ENCODE results near the gene CUEDC1.
A peak's percentile ranks its signal among the peaks of the same experiment; 100 is the strongest.

Gene CUEDC1

GRCh38 chr17:57926723-57927047, 28.5 kb downstream of the CUEDC1 start:
- Histone ChIP-seq H3K9me3 (replicated peaks in 1 of 2; ENCODE audit: control insufficient read depth in 2 of 2, insufficient read depth in 1 of 2, low read depth in 1 of 2, low read length in 2 of 2) (no peaks in the 10 kb centered on the region), H3K27me3 (ENCODE audit: control insufficient read depth in 3 of 3, insufficient read depth in 3 of 3, low read depth in 1 of 3, low read length in 3 of 3) (no peaks in the 10 kb centered on the region), H3K4me2 (ENCODE audit: insufficient read depth, low read length, poor library complexity, severe bottlenecking) (no peak overlapping the region), H3K36me3 (replicated peaks in 1 of 2; ENCODE audit: control insufficient read depth in 2 of 2, insufficient read depth in 2 of 2, low read length in 2 of 2) (peaks cover 0 to 15% of the 10 kb centered on the region in 2 donors), H3K14ac (ENCODE audit: low read length) (no peak overlapping the region), H4K91ac (ENCODE audit: low read depth, low read length, poor library complexity) (no peak overlapping the region), H3K4me3 (ENCODE audit: low read length in 2 of 2) (no peak overlapping the region), H3K27ac (replicated peaks; ENCODE audit: low read length) (peak overlapping the region; percentile 74), H4K8ac (ENCODE audit: low read depth, low read length) (no peak overlapping the region), H2AK5ac (ENCODE audit: low read depth, low read length) (no peak overlapping the region), H3K79me1 (ENCODE audit: low read depth, low read length) (no peaks in the 10 kb centered on the region), H2BK12ac (ENCODE audit: low read length) (no peak overlapping the region), H2BK120ac (ENCODE audit: low read depth, low read length) (no peak overlapping the region), H3K9ac (ENCODE audit: low read depth, low read length, poor library complexity) (no peak overlapping the region), H3K23ac (ENCODE audit: low read depth, low read length, poor library complexity) (no peak overlapping the region), H2BK5ac (ENCODE audit: low read length) (no peak overlapping the region), H3K4ac (ENCODE audit: low read length) (no peak overlapping the region), H2AFZ (ENCODE audit: low read length) (no peak overlapping the region), H3K4me1 (ENCODE audit: control insufficient read depth in 2 of 2, insufficient read depth in 1 of 2, low read depth in 1 of 2, low read length in 2 of 2) (peaks cover 41 to 52% of the 10 kb centered on the region in 2 donors), H2BK15ac (ENCODE audit: low read length) (no peak overlapping the region), H3K18ac (ENCODE audit: low read length) (no peak overlapping the region)
- peak; percentile 71 for DNase-seq (ENCODE audit: low spot score)
- WGBS, 2 donors (ENCODE audit: extremely low coverage in 2 of 2, insufficient read length in 2 of 2, insufficient replicate concordance in 1 of 2) = no CpG with 5 or more reads among the region's 7 CpGs

GRCh38 chr17:57925361-57925990, 29.7 kb downstream of the CUEDC1 start:
- Histone ChIP-seq H2BK12ac (ENCODE audit: low read length) (peak overlapping the region; percentile 27), H4K91ac (ENCODE audit: low read depth, low read length, poor library complexity) (no peak overlapping the region), H2BK120ac (ENCODE audit: low read depth, low read length) (peak overlapping the region; percentile 41), H3K4ac (ENCODE audit: low read length) (no peak overlapping the region), H3K79me1 (ENCODE audit: low read depth, low read length) (no peaks in the 10 kb centered on the region), H3K36me3 (replicated peaks in 1 of 2; ENCODE audit: control insufficient read depth in 2 of 2, insufficient read depth in 2 of 2, low read length in 2 of 2) (peaks cover 0 to 20% of the 10 kb centered on the region in 2 donors), H2AK5ac (ENCODE audit: low read depth, low read length) (peak overlapping the region; percentile 79), H3K27ac (replicated peaks; ENCODE audit: low read length) (no peak overlapping the region), H3K27me3 (ENCODE audit: control insufficient read depth in 3 of 3, insufficient read depth in 3 of 3, low read depth in 1 of 3, low read length in 3 of 3) (no peaks in the 10 kb centered on the region), H2BK5ac (ENCODE audit: low read length) (peak overlapping the region; percentile 63), H3K4me2 (ENCODE audit: insufficient read depth, low read length, poor library complexity, severe bottlenecking) (no peak overlapping the region), H3K9me3 (replicated peaks in 1 of 2; ENCODE audit: control insufficient read depth in 2 of 2, insufficient read depth in 1 of 2, low read depth in 1 of 2, low read length in 2 of 2) (no peaks in the 10 kb centered on the region), H4K8ac (ENCODE audit: low read depth, low read length) (no peak overlapping the region), H3K18ac (ENCODE audit: low read length) (peak overlapping the region; percentile 92), H3K4me3 (ENCODE audit: low read length in 2 of 2) (no peak overlapping the region), H3K14ac (ENCODE audit: low read length) (no peak overlapping the region), H3K9ac (ENCODE audit: low read depth, low read length, poor library complexity) (no peak overlapping the region), H2AFZ (ENCODE audit: low read length) (no peak overlapping the region), H3K4me1 (ENCODE audit: control insufficient read depth in 2 of 2, insufficient read depth in 1 of 2, low read depth in 1 of 2, low read length in 2 of 2) (peaks cover 39 to 53% of the 10 kb centered on the region in 2 donors), H2BK15ac (ENCODE audit: low read length) (peak overlapping the region; percentile 56), H3K23ac (ENCODE audit: low read depth, low read length, poor library complexity) (peak overlapping the region; percentile 40)
- no CpG with 5 or more reads among the region's 9 CpGs for WGBS, 2 donors (ENCODE audit: extremely low coverage in 2 of 2, insufficient read length in 2 of 2, insufficient replicate concordance in 1 of 2)
- DNase-seq (ENCODE audit: low spot score) = no peak

GRCh38 chr17:57924677-57925076, 30.5 kb downstream of the CUEDC1 start:
- no peaks in the 10 kb centered on the region for H3K79me1 ChIP-seq (ENCODE audit: low read depth, low read length)
- no peak overlapping the region for H2BK15ac ChIP-seq (ENCODE audit: low read length)
- no peaks in the 10 kb centered on the region for H3K27me3 ChIP-seq (ENCODE audit: control insufficient read depth in 3 of 3, insufficient read depth in 3 of 3, low read depth in 1 of 3, low read length in 3 of 3)
- no peak for DNase-seq (ENCODE audit: low spot score)
- no CpG with 5 or more reads among the region's 4 CpGs for WGBS, 2 donors (ENCODE audit: extremely low coverage in 2 of 2, insufficient read length in 2 of 2, insufficient replicate concordance in 1 of 2)
- peaks cover 41 to 52% of the 10 kb centered on the region in 2 donors for H3K4me1 ChIP-seq (ENCODE audit: control insufficient read depth in 2 of 2, insufficient read depth in 1 of 2, low read depth in 1 of 2, low read length in 2 of 2)
- no peak overlapping the region for H4K8ac ChIP-seq (ENCODE audit: low read depth, low read length)
- no peak overlapping the region for H3K4ac ChIP-seq (ENCODE audit: low read length)
- peak overlapping the region; percentile 66 for H3K18ac ChIP-seq (ENCODE audit: low read length)
- H3K27ac ChIP-seq (replicated peaks; ENCODE audit: low read length) = no peak overlapping the region
- no peak overlapping the region for H3K4me3 ChIP-seq (ENCODE audit: low read length in 2 of 2)
- no peak overlapping the region for H4K91ac ChIP-seq (ENCODE audit: low read depth, low read length, poor library complexity)
- H3K14ac ChIP-seq (ENCODE audit: low read length) = no peak overlapping the region
- H2AFZ ChIP-seq (ENCODE audit: low read length) = no peak overlapping the region
- H3K4me2 ChIP-seq (ENCODE audit: insufficient read depth, low read length, poor library complexity, severe bottlenecking) = no peak overlapping the region
- H2BK12ac ChIP-seq (ENCODE audit: low read length) = no peak overlapping the region
- peaks cover 0 to 20% of the 10 kb centered on the region in 2 donors for H3K36me3 ChIP-seq (replicated peaks in 1 of 2; ENCODE audit: control insufficient read depth in 2 of 2, insufficient read depth in 2 of 2, low read length in 2 of 2)
- H3K9me3 ChIP-seq (replicated peaks in 1 of 2; ENCODE audit: control insufficient read depth in 2 of 2, insufficient read depth in 1 of 2, low read depth in 1 of 2, low read length in 2 of 2) = no peaks in the 10 kb centered on the region
- H2BK5ac ChIP-seq (ENCODE audit: low read length) = no peak overlapping the region
- H3K9ac ChIP-seq (ENCODE audit: low read depth, low read length, poor library complexity) = no peak overlapping the region
- H2AK5ac ChIP-seq (ENCODE audit: low read depth, low read length) = peak overlapping the region; percentile 74
- no peak overlapping the region for H2BK120ac ChIP-seq (ENCODE audit: low read depth, low read length)
- no peak overlapping the region for H3K23ac ChIP-seq (ENCODE audit: low read depth, low read length, poor library complexity)

GRCh38 chr17:57923182-57923872, 31.9 kb downstream of the CUEDC1 start:
- Histone ChIP-seq H3K36me3 (replicated peaks in 1 of 2; ENCODE audit: control insufficient read depth in 2 of 2, insufficient read depth in 2 of 2, low read length in 2 of 2) (peaks cover 0 to 20% of the 10 kb centered on the region in 2 donors), H3K27me3 (ENCODE audit: control insufficient read depth in 3 of 3, insufficient read depth in 3 of 3, low read depth in 1 of 3, low read length in 3 of 3) (no peaks in the 10 kb centered on the region), H3K4me1 (ENCODE audit: control insufficient read depth in 2 of 2, insufficient read depth in 1 of 2, low read depth in 1 of 2, low read length in 2 of 2) (peaks cover 35 to 50% of the 10 kb centered on the region in 2 donors), H2BK15ac (ENCODE audit: low read length) (no peak overlapping the region), H3K27ac (replicated peaks; ENCODE audit: low read length) (no peak overlapping the region), H2BK5ac (ENCODE audit: low read length) (no peak overlapping the region), H3K18ac (ENCODE audit: low read length) (peak overlapping the region; percentile 21), H3K4me2 (ENCODE audit: insufficient read depth, low read length, poor library complexity, severe bottlenecking) (no peak overlapping the region), H3K9me3 (replicated peaks in 1 of 2; ENCODE audit: control insufficient read depth in 2 of 2, insufficient read depth in 1 of 2, low read depth in 1 of 2, low read length in 2 of 2) (no peaks in the 10 kb centered on the region), H4K91ac (ENCODE audit: low read depth, low read length, poor library complexity) (no peak overlapping the region), H2AFZ (ENCODE audit: low read length) (no peak overlapping the region), H3K79me1 (ENCODE audit: low read depth, low read length) (no peaks in the 10 kb centered on the region), H4K8ac (ENCODE audit: low read depth, low read length) (no peak overlapping the region), H3K9ac (ENCODE audit: low read depth, low read length, poor library complexity) (no peak overlapping the region), H2BK120ac (ENCODE audit: low read depth, low read length) (no peak overlapping the region), H2BK12ac (ENCODE audit: low read length) (no peak overlapping the region), H3K4me3 (ENCODE audit: low read length in 2 of 2) (no peak overlapping the region), H3K23ac (ENCODE audit: low read depth, low read length, poor library complexity) (no peak overlapping the region), H3K14ac (ENCODE audit: low read length) (no peak overlapping the region), H3K4ac (ENCODE audit: low read length) (no peak overlapping the region), H2AK5ac (ENCODE audit: low read depth, low read length) (no peak overlapping the region)
- no CpG with 5 or more reads among the region's 5 CpGs for whole genome bisulfite sequencing, 2 donors (ENCODE audit: extremely low coverage in 2 of 2, insufficient read length in 2 of 2, insufficient replicate concordance in 1 of 2)
- DNase-seq (ENCODE audit: low spot score) = no peak
